Fibroblast of lung (primary cell): ENCODE measurements around the gene CRABP2. TPM values are rescaled to one million over a fixed set of nuclear protein-coding genes. Genes with fewer than 3 reads are reported as not detected.

Source experiments
- DNase-seq, 2 donors: peaks; one replicate each; pipeline versions ENCODE4 v3.0.0 to v3.0.0-alpha.2; 2010; ENCODE audit warnings: low read depth in 2 of 2
- H2AFZ ChIP-seq: 2 replicates; pipeline ENCODE4 v1.5.1; 2012; ENCODE audit warnings: low read length, control low read depth, inconsistent platforms
- H3K27ac ChIP-seq: 2 replicates; pipeline ENCODE4 v1.5.1; 2011; ENCODE audit warnings: low read length, control low read depth; ENCODE audit not compliant: insufficient read depth
- H3K27me3 ChIP-seq: 2 replicates; pipeline ENCODE4 v1.5.1; 2011; ENCODE audit warnings: mild to moderate bottlenecking, low read length; ENCODE audit not compliant: control insufficient read depth, insufficient read depth
- H3K36me3 ChIP-seq: 2 replicates; pipeline ENCODE4 v1.5.1; 2011; ENCODE audit warnings: low read length; ENCODE audit not compliant: control insufficient read depth, insufficient read depth
- H3K4me1 ChIP-seq: 2 replicates; pipeline ENCODE4 v1.5.1; 2011; ENCODE audit warnings: low read length; ENCODE audit not compliant: control insufficient read depth, insufficient read depth; ENCODE audit errors: extremely low read depth
- H3K4me2 ChIP-seq: 2 replicates; pipeline ENCODE4 v1.5.1; 2011; ENCODE audit warnings: low read length, control low read depth; ENCODE audit not compliant: insufficient read depth; ENCODE audit errors: extremely low read depth
- H3K4me3 ChIP-seq, 4 experiments: fragments of 200-600 bp in 1 of 4; sonication (generic) in 1 of 4; replicated peaks in 1 of 4; 2 replicates each; pipeline ENCODE4 v1.5.1; 2011 to 2016; ENCODE audit warnings: low read length in 4 of 4, low read depth in 3 of 4, mild to moderate bottlenecking in 3 of 4, control low read depth in 2 of 4, inconsistent platforms in 1 of 4, mixed read lengths in 1 of 4; ENCODE audit not compliant: insufficient read depth in 1 of 4; ENCODE audit errors: control extremely low read depth in 1 of 4
- H3K79me2 ChIP-seq: 2 replicates; pipeline ENCODE4 v1.5.1; 2012; ENCODE audit warnings: mild to moderate bottlenecking, low read length, inconsistent platforms; ENCODE audit not compliant: control insufficient read depth, insufficient read depth
- H3K9ac ChIP-seq: 2 replicates; pipeline ENCODE4 v1.5.1; 2011; ENCODE audit warnings: mild to moderate bottlenecking, low read length, control low read depth; ENCODE audit not compliant: insufficient read depth
- H3K9me3 ChIP-seq: 2 replicates; pipeline ENCODE4 v1.5.1; 2012; ENCODE audit warnings: low read depth, low read length; ENCODE audit not compliant: control insufficient read depth, insufficient read depth
- H4K20me1 ChIP-seq: 2 replicates; pipeline ENCODE4 v1.5.1; 2011; ENCODE audit warnings: low read length; ENCODE audit not compliant: control insufficient read depth, insufficient read depth; ENCODE audit errors: extremely low read depth
- CTCF ChIP-seq, 2 donors: IDR thresholded peaks in 1 of 2; conservative IDR thresholded peaks in 1 of 2; 1 replicate in 1 of 2; 2 replicates in 1 of 2; pipeline ENCODE4 v1.5.1; 2011 to 2012; ENCODE audit warnings: low read length in 2 of 2, control low read depth in 1 of 2, inconsistent platforms in 1 of 2, low read depth in 1 of 2, mild to moderate bottlenecking in 1 of 2
- EZH2 ChIP-seq: IDR thresholded peaks from 2 replicates; pipeline ENCODE4 v1.5.1; 2012; ENCODE audit warnings: low read length, control low read depth, mild to moderate bottlenecking; ENCODE audit errors: missing control alignments
- polyA plus RNA-seq, 2 donors: library from polyadenylated mRNA; depleted of rRNA in 1 of 2; stranded (reverse) in 1 of 2; unstranded in 1 of 2; fragments of >200 nt; gene quantifications; 2 replicates each; pipeline ENCODE4 v1.2.1, GENCODE V29; 2011 to 2012; ENCODE audit warnings: missing spikeins in 1 of 2
- total RNA-seq: library from RNA; depleted of rRNA; stranded (reverse); fragments of >200 nt; gene quantifications from 2 replicates; pipeline ENCODE4 v1.2.1, GENCODE V29; 2014

The CRABP2 gene
- total and polyA plus RNA-seq, 2 donors (not counting 1 experiment from before 2014, with no cell fraction given) = 48.9 to 70.4 TPM

GRCh38 chr1:156751757-156752481 lies 46.5 kb upstream of the CRABP2 start:
- H3K9ac ChIP-seq = peak overlapping the region; percentile 89
- peaks cover 50% of the 10 kb centered on the region for H3K79me2 ChIP-seq
- no peaks in the 10 kb centered on the region for H3K27me3 ChIP-seq
- H4K20me1 ChIP-seq = no peaks in the 10 kb centered on the region
- H3K9me3 ChIP-seq = no peaks in the 10 kb centered on the region
- peaks cover 26% of the 10 kb centered on the region for H3K4me1 ChIP-seq
- H3K4me3 ChIP-seq = peak overlapping the region; percentile 72 to 95 (median 85)
- TF ChIP-seq EZH2 = no peak
- TF ChIP-seq CTCF (conservative IDR thresholded peaks at IDR 0.05 in 1 of 2, IDR thresholded peaks at IDR 0.05 in 1 of 2; ENCODE audit: low read depth in 1 of 2, low read length in 2 of 2) = no peak
- H2AFZ ChIP-seq = peak overlapping the region; percentile 73
- DNase-seq = peak; percentile 97 to 98
- H3K4me2 ChIP-seq = peak overlapping the region; percentile 87
- H3K27ac ChIP-seq = peak overlapping the region; percentile 95
- no peaks in the 10 kb centered on the region for H3K36me3 ChIP-seq

- H3K9me3 ChIP-seq = no peaks in the 10 kb centered on the region
- no peaks in the 10 kb centered on the region for H3K27me3 ChIP-seq
- peak within 1 kb of the TSS; percentile 73 for H2AFZ ChIP-seq
- H3K36me3 ChIP-seq = no peaks in the 10 kb centered on the region
- peak within 1 kb of the TSS; percentile 87 for H3K4me2 ChIP-seq
- TF ChIP-seq CTCF (conservative IDR thresholded peaks at IDR 0.05 in 1 of 2, IDR thresholded peaks at IDR 0.05 in 1 of 2; ENCODE audit: low read depth in 1 of 2, low read length in 2 of 2) = no peak
- H3K27ac ChIP-seq = peak within 1 kb of the TSS; percentile 100
- peaks cover 54% of the 10 kb centered on the region for H3K79me2 ChIP-seq
- no peaks in the 10 kb centered on the region for H4K20me1 ChIP-seq
- H3K4me1 ChIP-seq = peaks cover 29% of the 10 kb centered on the region
- H3K9ac ChIP-seq = peak within 1 kb of the TSS; percentile 89
- peak within 1 kb of the TSS; percentile 83 to 95 (median 90) for H3K4me3 ChIP-seq
- no peak for DNase-seq
These were observed 46.0 kb upstream of the CRABP2 start, which contains the start of gene HDGF for GRCh38 chr1:156751451-156751756. HDGF (minus strand) TSS chr1:156751675; CDS start chr1:156751429, 246 bp downstream.

- Histone ChIP-seq H4K20me1 (no peaks in the 10 kb centered on the region), H3K4me1 (peaks cover 34% of the 10 kb centered on the region), H3K4me3 (peak overlapping the region; percentile 83 to 95 (median 90)), H3K79me2 (peaks cover 60% of the 10 kb centered on the region), H3K9ac (peak overlapping the region; percentile 89), H3K27me3 (no peaks in the 10 kb centered on the region), H3K9me3 (no peaks in the 10 kb centered on the region), H2AFZ (no peak overlapping the region), H3K36me3 (peaks cover under 1% of the 10 kb centered on the region), H3K4me2 (peak overlapping the region; percentile 84), H3K27ac (peak overlapping the region; percentile 100)
- TF ChIP-seq EZH2 (no peak), CTCF (conservative IDR thresholded peaks at IDR 0.05 in 1 of 2, IDR thresholded peaks at IDR 0.05 in 1 of 2; ENCODE audit: low read depth in 1 of 2, low read length in 2 of 2) (no peak)
- DNase-seq = peak; percentile 29 to 34
These were observed 45.5 kb upstream of the CRABP2 start for GRCh38 chr1:156750711-156751450.
